HCT116 (cell line): ENCODE measurements around the gene DNAJB1. TPM values are rescaled to one million over a fixed set of nuclear protein-coding genes. Genes with fewer than 3 reads are reported as not detected.

Experiments used
- ATAC-seq: fragments of 200-7000 bp; cut with Tn5 transposase; 2 replicates; pipeline ENCODE4 v1.9.1; 2020; ENCODE audit warnings: mild to moderate bottlenecking, moderate library complexity
- BruUV-seq: library from RNA; stranded (reverse); fragments of 400-500 nt; replicated peaks from 2 replicates; lab custom pipeline; 2021; lab: Mats Ljungman, UMichigan
- CTCF ChIA-PET: fragments of 300-600 bp; sonication (Branson Sonifier 250); formaldehyde crosslinking; loops from one replicate; lab custom pipeline; 2021; ENCODE audit warnings: antibody characterized with exemption; lab: Charles Lee
- POLR2A ChIA-PET: fragments of 300-600, 350-600 bp; sonication (Branson Sonifier 250); formaldehyde crosslinking; loops from one replicate; lab custom pipeline; 2021; ENCODE audit warnings: antibody characterized with exemption; lab: Charles Lee
- RAD21 ChIA-PET, 2 experiments: fragments of 300-600 bp; sonication (Branson Sonifier 250); formaldehyde crosslinking; loops; one replicate each; lab custom pipeline; 2023; ENCODE audit warnings: low total read pairs in 2 of 2; ENCODE audit not compliant: uncharacterized antibody in 2 of 2, unreplicated experiment in 2 of 2, low non-redundant PET in 1 of 2; lab: Charles Lee
- DNase-seq: peaks from one replicate; pipeline ENCODE4 v3.0.0-alpha.2; 2010; ENCODE audit warnings: low read depth, low spot score
- H2AFZ ChIP-seq: fragments of 200-600 bp; shearing (Covaris generic), sonication (generic); 2 replicates; pipeline ENCODE4 v1.6.1; 2017; ENCODE audit warnings: low read depth, mixed run types, mixed read lengths, antibody characterized with exemption, low read length; ENCODE audit not compliant: poor library complexity, severe bottlenecking
- H3K27ac ChIP-seq: 2 replicates; pipeline ENCODE4 v1.5.1; 2012; ENCODE audit warnings: low read depth, low read length
- H3K27me3 ChIP-seq: fragments of 200-600 bp; sonication (generic); 2 replicates; pipeline ENCODE4 v1.6.1; 2016; ENCODE audit warnings: mixed run types, low read length, mixed read lengths; ENCODE audit not compliant: insufficient read depth
- H3K36me3 ChIP-seq, 2 experiments: fragments of 200-500 bp in 1 of 2; fragments of 200-600 bp in 1 of 2; sonication (Bioruptor generic) in 1 of 2; sonication (generic) in 1 of 2; 2 replicates each; pipeline versions ENCODE4 v1.5.1 to v1.6.1; 2014 to 2016; ENCODE audit warnings: low read length in 2 of 2, inconsistent platforms in 1 of 2, mixed read lengths in 1 of 2, mixed run types in 1 of 2; ENCODE audit not compliant: insufficient read depth in 2 of 2, control insufficient read depth in 1 of 2
- H3K4me1 ChIP-seq, 2 experiments: fragments of 200-600 bp in 1 of 2; sonication (generic) in 1 of 2; 2 replicates each; pipeline versions ENCODE4 v1.5.1 to v1.6.1; 2012 to 2017; ENCODE audit warnings: low read length in 2 of 2, inconsistent platforms in 1 of 2, mild to moderate bottlenecking in 1 of 2, mixed read lengths in 1 of 2, mixed run types in 1 of 2, moderate library complexity in 1 of 2; ENCODE audit not compliant: insufficient read depth in 2 of 2, control insufficient read depth in 1 of 2
- H3K4me2 ChIP-seq: fragments of 200-600 bp; sonication (generic); 2 replicates; pipeline ENCODE4 v1.6.1; 2017; ENCODE audit warnings: mixed run types, low read length, mixed read lengths
- H3K4me3 ChIP-seq, 2 experiments: fragments of 200-600 bp in 1 of 2; sonication (generic) in 1 of 2; replicated peaks in 1 of 2; 2 replicates each; pipeline ENCODE4 v1.5.1; 2011 to 2016; ENCODE audit warnings: low read length in 2 of 2, control low read depth in 1 of 2, low read depth in 1 of 2, mild to moderate bottlenecking in 1 of 2, mixed read lengths in 1 of 2, mixed run types in 1 of 2
- H3K79me2 ChIP-seq: fragments of 200-600 bp; sonication (generic); 2 replicates; pipeline ENCODE4 v1.6.1; 2017; ENCODE audit warnings: mild to moderate bottlenecking, mixed run types, low read length, moderate library complexity, mixed read lengths; ENCODE audit not compliant: insufficient read depth
- H3K9ac ChIP-seq: fragments of 200-600 bp; sonication (generic); 2 replicates; pipeline ENCODE4 v1.6.1; 2016; ENCODE audit warnings: low read length, mixed read lengths
- H3K9me2 ChIP-seq: fragments of 200-600 bp; sonication (generic), shearing (Covaris generic); 2 replicates; pipeline ENCODE4 v1.6.1; 2017; ENCODE audit warnings: mixed run types, mild to moderate bottlenecking, moderate library complexity; ENCODE audit not compliant: insufficient read depth
- H3K9me3 ChIP-seq, 2 experiments: fragments of 200-500 bp in 1 of 2; fragments of 200-600 bp in 1 of 2; sonication (Bioruptor generic) in 1 of 2; sonication (generic) in 1 of 2; 2 replicates each; pipeline ENCODE4 v1.6.1; 2014 to 2017; ENCODE audit warnings: low read length in 2 of 2, mixed read lengths in 2 of 2, inconsistent platforms in 1 of 2, low read depth in 1 of 2, mild to moderate bottlenecking in 1 of 2, mixed run types in 1 of 2, moderate library complexity in 1 of 2; ENCODE audit not compliant: control insufficient read depth in 1 of 2, insufficient read depth in 1 of 2
- H4K20me1 ChIP-seq: fragments of 200-600 bp; sonication (generic), shearing (Covaris generic); 2 replicates; pipeline ENCODE4 v1.6.1; 2017; ENCODE audit warnings: mixed run types, mild to moderate bottlenecking, moderate library complexity; ENCODE audit not compliant: insufficient read depth
- CBX3 ChIP-seq: IDR thresholded peaks from 2 replicates; pipeline ENCODE4 v1.6.1; 2012; ENCODE audit warnings: low read depth
- CEBPB ChIP-seq: IDR thresholded peaks from 2 replicates; pipeline ENCODE4 v1.6.1; 2012; ENCODE audit warnings: low read depth
- CTCF ChIP-seq, 3 experiments: fragments of 200-600 bp in 1 of 3; sonication (generic) in 1 of 3; IDR thresholded peaks in 2 of 3; conservative IDR thresholded peaks in 1 of 3; 2 replicates each; pipeline ENCODE4 v1.5.1; 2012 to 2017; ENCODE audit warnings: low read depth in 2 of 3, low read length in 2 of 3, antibody characterized with exemption in 1 of 3, borderline replicate concordance in 1 of 3, control low read depth in 1 of 3, mild to moderate bottlenecking in 1 of 3, mixed read lengths in 1 of 3, mixed run types in 1 of 3, moderate library complexity in 1 of 3; ENCODE audit not compliant: insufficient read depth in 1 of 3
- EGR1 ChIP-seq: IDR thresholded peaks from 2 replicates; pipeline ENCODE4 v1.6.1; 2012; ENCODE audit warnings: low read depth
- EZH2phosphoT487 ChIP-seq: fragments of 200-600 bp; IDR thresholded peaks from 2 replicates; pipeline ENCODE4 v1.6.1; 2018; ENCODE audit warnings: antibody characterized with exemption, borderline replicate concordance
- JUND ChIP-seq: IDR thresholded peaks from 2 replicates; pipeline ENCODE4 v1.6.1; 2012
- POLR2A ChIP-seq: IDR thresholded peaks from 2 replicates; pipeline ENCODE4 v1.7.0; 2011; ENCODE audit warnings: borderline replicate concordance; ENCODE audit not compliant: insufficient read depth, insufficient read length; ENCODE audit errors: extremely low read depth
- RAD21 ChIP-seq: IDR thresholded peaks from 2 replicates; pipeline ENCODE4 v1.6.1; 2012; ENCODE audit warnings: low read depth, mild to moderate bottlenecking
- SIN3A ChIP-seq: IDR thresholded peaks from 2 replicates; pipeline ENCODE4 v1.6.1; 2012; ENCODE audit warnings: low read depth
- SP1 ChIP-seq: IDR thresholded peaks from 2 replicates; pipeline ENCODE4 v1.6.1; 2012; ENCODE audit warnings: low read depth
- TCF7L2 ChIP-seq: IDR thresholded peaks from 2 replicates; pipeline ENCODE4 v1.7.0; 2011; ENCODE audit warnings: borderline replicate concordance, inconsistent platforms; ENCODE audit not compliant: insufficient read depth, insufficient read length; ENCODE audit errors: extremely low read depth
- ZBTB33 ChIP-seq: IDR thresholded peaks from 2 replicates; pipeline ENCODE4 v1.6.1; 2011; ENCODE audit warnings: mild to moderate bottlenecking, low read length, moderate library complexity; ENCODE audit not compliant: insufficient replicate concordance; ENCODE audit errors: extremely low read depth
- ZNF274 ChIP-seq: fragments of 200-500 bp; sonication (Bioruptor generic); IDR thresholded peaks from 2 replicates; pipeline ENCODE4 v1.6.1; 2014; ENCODE audit warnings: mild to moderate bottlenecking, low read depth, low read length, inconsistent platforms
- intact Hi-C: fragments of 100-400 bp; cut with micrococcal nuclease; formaldehyde crosslinking; loops from 2 replicates; pipeline ENCODE4 v1.10.0; 2022
- total RNA-seq: library from RNA; stranded (reverse); gene quantifications from one replicate; pipeline ENCODE4 v1.2.1, GENCODE V29; 2021; ENCODE audit not compliant: unreplicated experiment
- TF ChIP-seq, protein P1 (sequence below): IDR thresholded peaks from 2 replicates; pipeline ENCODE4 v1.6.1; 2012
- TF ChIP-seq, protein P2 (sequence below): IDR thresholded peaks from 2 replicates; pipeline ENCODE4 v1.6.1; 2012; ENCODE audit warnings: low read depth

DNAJB1 gene
- total RNA-seq, 1 experiment from 2014 or later, result 175 TPM

GRCh38 chr19:14533450-14533849, 15.3 kb upstream of the DNAJB1 start:
- Histone ChIP-seq H4K20me1 (0 out of 2 replicates have a peak, but pooled peaks cover 5% of the 10 kb centered on the region), H3K4me3 (no peak overlapping the region), H3K4me1 (peaks cover 19 to 48% of the 10 kb centered on the region in 2 experiments), H3K27me3 (no peaks in the 10 kb centered on the region), H3K9me3 (no peaks in the 10 kb centered on the region), H3K36me3 (0 out of 4 replicates have a peak, but pooled peaks cover 0 to 2% of the 10 kb centered on the region in 2 experiments), H3K4me2 (no peak overlapping the region), H3K79me2 (peaks cover 82% of the 10 kb centered on the region), H2AFZ (no peak overlapping the region), H3K27ac (no peak overlapping the region), H3K9me2 (no peaks in the 10 kb centered on the region), H3K9ac (no peak overlapping the region)
- DNase-seq, result no peak
- no peak for ATAC-seq
- no TSS peak for BruUV-seq
- ChIA-PET POLR2A (interaction anchor here (1.6 to 2.8 kb wide), 3 partner anchors 13 to 17 kb away, joined by 5 to 14 read pairs (median 6); partner anchors contain the start of gene DNAJB1), CTCF (no interaction called here), RAD21 (no interaction called here)
- intact Hi-C loops, result no loop called here
- TF ChIP-seq RAD21 (no peak), ZBTB33 (no peak), CEBPB (no peak), SIN3A (no peak), CTCF (IDR thresholded peaks at IDR 0.05 in 2 of 3, conservative IDR thresholded peaks at IDR 0.05 in 1 of 3; ENCODE audit: borderline replicate concordance in 1 of 3, insufficient read depth in 1 of 3, low read depth in 2 of 3, low read length in 2 of 3) (no peak), ZNF274 (no peak), EGR1 (no peak), SP1 (no peak), JUND (no peak), CBX3 (no peak), TCF7L2 (no peak), POLR2A (no peak), EZH2phosphoT487 (no peak)
- TF ChIP-seq, protein P1, sequence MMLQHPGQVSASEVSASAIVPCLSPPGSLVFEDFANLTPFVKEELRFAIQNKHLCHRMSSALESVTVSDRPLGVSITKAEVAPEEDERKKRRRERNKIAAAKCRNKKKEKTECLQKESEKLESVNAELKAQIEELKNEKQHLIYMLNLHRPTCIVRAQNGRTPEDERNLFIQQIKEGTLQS, result no peak
- TF ChIP-seq, protein P2, sequence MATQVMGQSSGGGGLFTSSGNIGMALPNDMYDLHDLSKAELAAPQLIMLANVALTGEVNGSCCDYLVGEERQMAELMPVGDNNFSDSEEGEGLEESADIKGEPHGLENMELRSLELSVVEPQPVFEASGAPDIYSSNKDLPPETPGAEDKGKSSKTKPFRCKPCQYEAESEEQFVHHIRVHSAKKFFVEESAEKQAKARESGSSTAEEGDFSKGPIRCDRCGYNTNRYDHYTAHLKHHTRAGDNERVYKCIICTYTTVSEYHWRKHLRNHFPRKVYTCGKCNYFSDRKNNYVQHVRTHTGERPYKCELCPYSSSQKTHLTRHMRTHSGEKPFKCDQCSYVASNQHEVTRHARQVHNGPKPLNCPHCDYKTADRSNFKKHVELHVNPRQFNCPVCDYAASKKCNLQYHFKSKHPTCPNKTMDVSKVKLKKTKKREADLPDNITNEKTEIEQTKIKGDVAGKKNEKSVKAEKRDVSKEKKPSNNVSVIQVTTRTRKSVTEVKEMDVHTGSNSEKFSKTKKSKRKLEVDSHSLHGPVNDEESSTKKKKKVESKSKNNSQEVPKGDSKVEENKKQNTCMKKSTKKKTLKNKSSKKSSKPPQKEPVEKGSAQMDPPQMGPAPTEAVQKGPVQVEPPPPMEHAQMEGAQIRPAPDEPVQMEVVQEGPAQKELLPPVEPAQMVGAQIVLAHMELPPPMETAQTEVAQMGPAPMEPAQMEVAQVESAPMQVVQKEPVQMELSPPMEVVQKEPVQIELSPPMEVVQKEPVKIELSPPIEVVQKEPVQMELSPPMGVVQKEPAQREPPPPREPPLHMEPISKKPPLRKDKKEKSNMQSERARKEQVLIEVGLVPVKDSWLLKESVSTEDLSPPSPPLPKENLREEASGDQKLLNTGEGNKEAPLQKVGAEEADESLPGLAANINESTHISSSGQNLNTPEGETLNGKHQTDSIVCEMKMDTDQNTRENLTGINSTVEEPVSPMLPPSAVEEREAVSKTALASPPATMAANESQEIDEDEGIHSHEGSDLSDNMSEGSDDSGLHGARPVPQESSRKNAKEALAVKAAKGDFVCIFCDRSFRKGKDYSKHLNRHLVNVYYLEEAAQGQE, result no peak
